NCI-H2171 (cell line): ENCODE results near the gene KAT8.
"Not testable (repeated sequence)": the region's sequence is repeated elsewhere in the genome, so short reads cannot be mapped to it uniquely, and the experiment has no call there.

Experiments
- DNase-seq: peaks from one replicate; lab custom pipeline; 2025; lab: John Stamatoyannopoulos, UW

The KAT8 gene

DNA sequence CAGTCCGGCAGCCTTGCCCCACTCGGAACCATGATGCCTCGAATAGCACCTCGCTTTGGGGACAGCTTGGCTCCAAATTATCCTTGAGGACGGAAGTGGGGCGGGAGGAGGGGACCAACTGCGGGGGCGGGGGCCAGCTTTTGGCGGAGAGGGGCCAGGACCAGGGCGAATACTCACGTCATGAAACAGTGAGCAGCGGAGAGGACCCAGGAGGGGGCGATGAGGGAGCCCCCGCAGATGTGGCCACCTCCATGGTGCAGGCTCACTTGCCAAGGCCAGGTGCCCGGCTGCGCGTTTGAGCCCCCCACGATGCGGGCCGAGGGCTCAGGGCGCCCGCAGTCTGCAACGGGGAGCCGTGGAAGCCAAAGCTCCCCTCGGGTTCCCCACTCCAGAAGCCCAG lies 31.4 kb downstream of the KAT8 start:
- DNase-seq: no peak

- DNase-seq: no peak
Measured at GRCh38 chr16:31149332-31149731, 31.9 kb downstream of the KAT8 start.

DNA sequence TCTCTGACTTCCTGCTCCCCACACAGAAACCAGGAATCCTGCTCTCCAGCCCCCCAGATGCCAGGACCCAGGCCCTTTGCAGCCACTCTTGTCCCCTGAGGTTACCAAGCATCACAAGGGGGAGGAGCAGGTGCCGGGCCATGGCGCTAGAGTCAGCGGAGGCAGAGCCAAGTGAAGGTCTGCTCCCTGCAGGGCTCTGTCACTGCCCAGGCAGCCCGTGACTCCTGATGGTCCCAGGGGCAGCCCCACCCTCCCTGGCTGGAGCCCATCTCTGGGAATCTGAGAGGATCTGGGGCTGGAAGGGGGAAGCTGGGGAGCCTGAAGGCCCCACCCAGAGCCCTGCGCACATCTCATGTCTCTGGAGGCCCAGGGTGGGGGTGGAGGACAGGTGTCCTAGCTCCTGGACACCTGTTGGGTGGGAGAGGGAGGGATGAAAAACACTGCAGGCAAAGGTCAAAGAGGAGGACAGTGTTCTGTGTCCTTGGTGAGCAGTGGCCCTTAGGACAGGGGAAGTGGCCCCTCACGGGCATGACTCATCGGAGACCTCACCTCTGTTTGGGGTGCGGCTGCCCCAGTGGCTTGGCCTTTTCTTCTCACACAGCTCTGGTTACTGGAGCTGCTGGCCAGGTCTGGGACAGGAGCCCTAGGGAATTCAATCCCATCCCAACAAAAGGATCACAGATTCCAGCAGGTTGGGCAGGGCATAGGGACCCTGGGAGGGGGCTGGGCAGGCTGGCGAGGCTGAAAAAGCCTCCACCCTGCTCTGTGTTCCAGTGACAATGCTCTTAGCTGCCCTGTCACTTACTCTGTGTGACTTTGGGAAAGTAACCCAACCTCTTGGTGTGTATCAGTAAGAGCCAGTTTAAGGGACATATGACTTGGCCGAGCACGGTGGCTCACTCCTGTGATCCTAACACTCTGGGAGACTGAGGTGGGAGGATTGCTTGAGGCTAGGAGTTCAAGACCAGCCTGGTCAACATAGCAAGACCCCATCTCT lies 32.7 kb downstream of the KAT8 start, which contains the start of gene PRSS36:
TSS of gene PRSS36 (minus strand) at position 173 of the 997 bp plus-strand sequence. CDS start at position 142, 31 bp downstream.
- no peak for DNase-seq

GRCh38 chr16:31150976-31151375 lies 33.5 kb downstream of the KAT8 start:
- not testable (repeated sequence) for DNase-seq

DNA sequence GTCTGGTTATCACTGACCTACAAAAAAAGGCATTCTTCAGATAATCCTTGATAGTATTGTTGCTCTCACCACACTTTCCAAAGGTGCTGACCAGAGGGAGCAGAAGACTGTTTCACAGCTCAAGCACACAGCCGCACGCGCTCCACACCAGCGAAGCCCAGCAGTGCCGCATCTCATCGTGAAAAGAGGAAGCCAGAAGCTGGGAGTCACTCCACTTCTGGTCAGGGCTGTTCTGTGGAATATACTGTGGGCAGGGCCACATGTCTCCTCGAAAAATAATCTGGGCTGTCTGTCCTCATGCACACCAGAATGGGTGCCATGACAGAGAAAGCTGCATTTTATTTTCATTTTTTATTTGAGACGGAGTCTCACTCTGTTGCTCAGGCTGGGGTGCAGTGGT lies 39.7 kb downstream of the KAT8 start:
- no peak for DNase-seq

DNA sequence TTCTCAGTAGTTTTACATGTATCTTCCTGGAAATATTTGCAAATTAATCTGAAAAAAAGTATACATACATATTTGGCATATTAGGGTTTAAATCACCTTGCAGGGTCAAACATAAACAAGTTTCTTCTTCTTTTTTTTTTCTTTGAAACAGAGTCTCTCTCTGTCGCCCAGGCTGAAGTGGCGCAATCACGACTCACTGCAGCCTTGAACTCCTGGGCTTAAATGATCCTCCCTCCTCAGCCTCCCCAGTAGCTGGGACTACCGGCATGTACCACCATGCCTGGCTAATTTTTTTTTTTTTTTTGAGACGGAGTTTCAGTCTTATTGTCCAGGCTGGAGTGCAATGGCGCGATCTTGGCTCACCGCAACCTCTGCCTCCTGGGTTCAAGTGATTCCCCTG lies 49.9 kb downstream of the KAT8 start:
- DNase-seq: no peak

DNA sequence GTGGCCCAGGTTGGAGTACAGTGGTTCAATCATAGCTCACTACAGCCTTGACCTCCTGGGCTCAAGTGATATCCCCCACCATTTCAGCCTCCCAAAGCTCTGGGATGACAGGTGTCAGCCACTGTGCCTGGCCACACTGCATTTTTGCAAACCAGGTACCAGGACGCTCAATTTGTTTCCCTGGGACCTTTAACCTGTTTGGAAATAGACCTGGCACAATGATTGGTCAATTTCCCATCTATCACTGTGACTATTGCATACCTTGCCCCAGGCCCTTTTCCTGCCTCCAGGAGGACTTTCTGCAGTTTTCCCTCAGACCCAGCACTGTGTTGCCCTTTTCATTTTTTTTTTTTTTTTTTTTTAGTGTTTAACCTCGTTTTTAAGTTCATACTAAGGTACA lies 51.4 kb downstream of the KAT8 start:
- no peak for DNase-seq

DNA sequence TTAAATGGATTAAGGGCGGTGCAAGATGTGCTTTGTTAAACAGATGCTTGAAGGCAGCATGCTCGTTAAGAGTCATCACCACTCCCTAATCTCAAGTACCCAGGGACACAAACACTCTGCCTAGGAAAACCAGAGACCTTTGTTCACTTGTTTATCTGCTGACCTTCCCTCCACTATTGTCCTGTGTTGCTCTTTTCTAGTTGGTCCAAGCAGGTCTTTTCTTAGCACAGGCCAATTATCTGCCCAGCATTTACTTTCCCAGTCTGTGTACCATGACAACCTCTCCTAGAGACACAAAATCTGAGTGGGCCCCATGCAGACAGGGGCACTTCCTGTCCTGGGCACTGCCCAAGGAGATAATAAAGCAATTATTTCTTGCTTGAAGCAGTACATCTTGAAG lies 52.6 kb downstream of the KAT8 start:
- not testable (repeated sequence) for DNase-seq

GRCh38 chr16:31177136-31177535 lies 59.7 kb downstream of the KAT8 start:
- DNase-seq: no peak

DNA sequence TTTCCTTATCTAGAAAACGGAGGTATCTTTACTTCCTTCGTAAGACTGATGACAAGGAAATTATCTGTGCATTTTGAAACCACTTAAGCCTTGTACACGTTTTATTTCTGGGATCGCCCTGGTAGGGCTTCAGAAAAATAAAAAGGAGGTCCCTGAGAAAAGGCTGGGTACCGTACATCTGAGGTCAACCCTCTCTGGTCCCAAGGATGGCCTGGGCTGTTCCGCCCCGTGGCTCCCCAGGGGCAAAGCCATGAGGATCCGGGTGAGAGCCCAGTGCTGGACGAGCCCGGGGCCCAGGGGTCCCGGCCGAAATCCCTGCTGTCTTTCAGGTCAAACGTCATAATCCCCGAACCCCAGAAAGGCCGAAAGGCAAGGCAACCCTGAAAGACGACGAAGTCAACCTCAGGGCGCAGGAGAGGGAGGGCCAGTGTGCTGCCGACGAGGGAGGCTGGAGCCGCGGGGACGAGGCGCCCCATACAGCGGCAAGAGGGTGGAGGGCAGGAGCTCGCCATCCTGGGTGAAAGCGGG lies 61.8 kb downstream of the KAT8 start:
- DNase-seq: no peak

DNA sequence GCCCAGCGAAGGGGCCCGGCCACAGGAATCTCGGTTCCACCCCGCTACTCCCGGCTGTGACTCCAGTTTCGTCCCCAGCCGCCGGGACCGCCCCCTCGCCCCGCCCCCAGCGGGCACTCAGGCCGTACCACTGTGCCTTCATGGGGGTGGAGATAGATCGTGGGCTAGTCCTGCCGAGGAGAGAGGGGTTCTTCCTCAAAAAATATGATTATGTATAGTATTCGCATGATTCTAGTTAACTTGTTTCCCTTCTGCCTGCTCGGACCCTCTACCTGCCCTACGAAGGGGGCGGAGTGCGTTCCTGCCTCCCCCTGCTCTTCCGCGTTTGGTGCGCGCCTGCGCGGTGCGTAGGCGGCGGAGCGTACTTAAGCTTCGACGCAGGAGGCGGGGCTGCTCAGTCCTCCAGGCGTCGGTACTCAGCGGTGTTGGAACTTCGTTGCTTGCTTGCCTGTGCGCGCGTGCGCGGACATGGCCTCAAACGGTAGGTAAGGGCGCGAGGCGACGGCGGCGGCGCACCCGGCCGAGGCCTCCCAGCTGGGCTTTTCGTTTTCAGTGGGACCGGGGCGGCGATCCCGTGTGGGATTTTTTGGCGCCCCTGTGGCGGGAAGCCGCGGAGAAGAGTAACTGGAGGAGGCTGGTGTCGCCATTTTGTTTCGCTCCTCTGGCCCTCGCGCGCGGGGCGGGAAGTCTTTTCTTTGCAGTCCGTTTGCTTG lies 62.4 kb downstream of the KAT8 start, which contains the start of gene FUS:
TSS of gene FUS (plus strand) at position 393 of the 713 bp plus-strand sequence. CDS start at position 469, 76 bp downstream.
- DNase-seq: peak; percentile 79
